ENCODE data around the gene LRR1. TPM values are rescaled to one million over a fixed set of nuclear protein-coding genes. Genes with fewer than 3 reads are reported as not detected.
A peak's percentile ranks its signal among the peaks of the same experiment; 100 is the strongest.

The LRR1 gene
- total RNA-seq, 1 experiment from 2014 or later, result 19.0 TPM

DNA sequence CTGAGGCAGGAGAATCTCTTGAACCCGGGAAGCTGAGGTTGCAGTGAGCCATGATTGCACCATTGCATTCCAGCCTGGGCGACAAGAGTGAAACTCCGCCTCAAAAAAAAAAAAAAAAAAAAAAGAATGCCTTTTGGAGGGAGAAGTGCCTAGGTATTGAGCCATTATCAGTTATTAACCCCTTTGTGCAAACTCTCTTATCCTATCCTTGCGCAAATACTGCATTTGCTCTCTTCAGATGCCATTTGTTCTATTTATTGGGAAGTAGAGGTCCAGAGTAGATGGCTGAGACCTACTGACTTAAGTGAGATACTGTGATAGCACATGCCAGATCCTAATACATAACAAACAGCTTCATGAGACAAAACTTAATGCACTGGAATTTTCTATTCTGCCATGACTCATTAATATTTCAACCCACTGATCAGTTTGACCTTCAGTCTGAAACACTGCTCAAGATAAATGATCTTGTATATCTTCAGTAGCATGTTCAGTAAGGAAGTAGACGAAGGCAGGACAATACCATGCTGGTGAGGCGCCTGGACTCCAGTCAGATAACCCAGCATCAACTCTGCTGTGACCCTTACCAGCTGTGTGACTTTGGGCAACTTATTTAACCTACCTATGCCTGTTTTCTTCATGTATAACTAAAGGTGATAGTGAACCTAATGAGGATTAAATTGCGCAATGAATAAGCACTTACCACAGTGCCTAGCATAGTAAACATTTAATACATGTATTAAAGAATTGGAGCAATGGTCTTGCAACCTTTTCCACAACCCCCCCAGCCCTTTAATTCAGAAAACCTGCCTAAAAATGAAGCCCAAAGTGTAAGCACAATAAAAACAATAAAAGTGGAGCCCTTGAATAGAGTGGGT is 42.0 kb downstream of the LRR1 start:
- no peaks in the 10 kb centered on the region for H3K9me3 ChIP-seq (ENCODE audit: insufficient read depth, low read depth)
- no peak overlapping the region for H2AFZ ChIP-seq
- H3F3A ChIP-seq (ENCODE audit: insufficient read depth, low read depth), result peaks cover 56% of the 10 kb centered on the region
- peaks cover 27% of the 10 kb centered on the region for H3K36me3 ChIP-seq (ENCODE audit: low read depth)
- no peak for DNase-seq
- peaks cover 76% of the 10 kb centered on the region for H3K79me2 ChIP-seq (ENCODE audit: low read depth)
- H4K20me1 ChIP-seq (ENCODE audit: insufficient read depth), result peaks cover 51% of the 10 kb centered on the region
- H3K9me2 ChIP-seq (ENCODE audit: insufficient read depth), result no peaks in the 10 kb centered on the region
- no peak for TF ChIP-seq EZH2 (IDR thresholded peaks at IDR 0.05; ENCODE audit: low read depth)
- no peak for TF ChIP-seq CTCF (conservative IDR thresholded peaks at IDR 0.05)
- H3K4me2 ChIP-seq, result no peak overlapping the region
- H3K4me3 ChIP-seq, result no peak overlapping the region
- peaks cover 13% of the 10 kb centered on the region for H3K4me1 ChIP-seq (replicated peaks; ENCODE audit: insufficient read depth)
- ChIA-PET POLR2A (ENCODE audit: unreplicated experiment) (interaction anchor here (0.6 kb wide), 1 partner anchor 179 kb away, joined by 3 read pairs; no protein-coding TSS in a partner anchor), CTCF (no interaction called here)
- BruUV-seq (replicated peaks), result no TSS peak
- H3K27me3 ChIP-seq (ENCODE audit: insufficient read depth, low read depth), result no peaks in the 10 kb centered on the region
- intact Hi-C loops (cut with micrococcal nuclease; ENCODE audit: unreplicated experiment), result no loop called here
- no peak overlapping the region for H3K27ac ChIP-seq

DNA sequence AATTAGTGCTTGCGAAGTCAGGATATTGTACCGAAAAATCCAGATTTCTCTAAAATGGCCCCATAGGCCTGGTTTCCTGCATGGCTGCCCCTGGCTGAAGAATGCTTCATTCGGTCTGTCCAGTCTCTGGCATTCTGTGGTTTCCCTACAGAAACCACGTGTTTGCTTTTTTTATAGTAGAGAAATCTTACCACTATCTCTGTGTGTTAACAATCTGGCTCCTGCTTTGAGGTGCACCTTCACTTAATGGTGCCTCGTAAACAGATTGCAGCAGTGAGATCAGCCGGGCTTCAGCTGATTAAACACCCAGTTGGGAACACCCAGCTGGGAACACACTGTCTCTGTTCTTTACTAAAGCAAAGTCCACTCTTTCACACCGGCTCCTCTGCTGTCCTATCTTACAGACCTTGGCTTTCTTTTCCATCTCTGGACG is 43.0 kb downstream of the LRR1 start:
- no peak overlapping the region for H3K4me3 ChIP-seq
- H3F3A ChIP-seq (ENCODE audit: insufficient read depth, low read depth), result peaks cover 56% of the 10 kb centered on the region
- H3K36me3 ChIP-seq (ENCODE audit: low read depth), result peaks cover 22% of the 10 kb centered on the region
- intact Hi-C loops (cut with micrococcal nuclease; ENCODE audit: unreplicated experiment), result no loop called here
- no peak for DNase-seq
- H2AFZ ChIP-seq, result no peak overlapping the region
- peaks cover 69% of the 10 kb centered on the region for H3K79me2 ChIP-seq (ENCODE audit: low read depth)
- POLR2A ChIA-PET (ENCODE audit: unreplicated experiment), result no interaction called here
- H3K9me3 ChIP-seq (ENCODE audit: insufficient read depth, low read depth), result no peaks in the 10 kb centered on the region
- no peak overlapping the region for H3K4me2 ChIP-seq
- BruUV-seq (replicated peaks), result no TSS peak
- CTCF ChIA-PET, result no interaction called here
- peaks cover 46% of the 10 kb centered on the region for H4K20me1 ChIP-seq (ENCODE audit: insufficient read depth)
- no peaks in the 10 kb centered on the region for H3K9me2 ChIP-seq (ENCODE audit: insufficient read depth)
- 0 out of 2 replicates have a peak overlapping the region, but pooled peaks have one; percentile 12 for H3K27ac ChIP-seq
- no peaks in the 10 kb centered on the region for H3K27me3 ChIP-seq (ENCODE audit: insufficient read depth, low read depth)
- H3K4me1 ChIP-seq (replicated peaks; ENCODE audit: insufficient read depth), result peaks cover 3% of the 10 kb centered on the region
- no peak for TF ChIP-seq CTCF (conservative IDR thresholded peaks at IDR 0.05)
- no peak for TF ChIP-seq EZH2 (IDR thresholded peaks at IDR 0.05; ENCODE audit: low read depth)

- Histone ChIP-seq H4K20me1 (ENCODE audit: insufficient read depth) (peaks cover 45% of the 10 kb centered on the region), H3K36me3 (ENCODE audit: low read depth) (peaks cover 20% of the 10 kb centered on the region; the same call in 1 of the 2 replicates), H3K27me3 (ENCODE audit: insufficient read depth, low read depth) (no peaks in the 10 kb centered on the region), H3K27ac (0 out of 2 replicates have a peak overlapping the region, but pooled peaks have one; percentile 12), H3K4me3 (no peak overlapping the region), H3F3A (ENCODE audit: insufficient read depth, low read depth) (peaks cover 61% of the 10 kb centered on the region), H3K9me2 (ENCODE audit: insufficient read depth) (no peaks in the 10 kb centered on the region), H3K4me1 (replicated peaks; ENCODE audit: insufficient read depth) (no peaks in the 10 kb centered on the region), H3K9me3 (ENCODE audit: insufficient read depth, low read depth) (no peaks in the 10 kb centered on the region), H3K4me2 (no peak overlapping the region), H3K79me2 (ENCODE audit: low read depth) (peaks cover 68% of the 10 kb centered on the region), H2AFZ (no peak overlapping the region)
- POLR2A ChIA-PET (ENCODE audit: unreplicated experiment), result no interaction called here
- no peak for DNase-seq
- BruUV-seq (replicated peaks), result no TSS peak
- CTCF ChIA-PET, result no interaction called here
- no peak for TF ChIP-seq EZH2 (IDR thresholded peaks at IDR 0.05; ENCODE audit: low read depth)
- TF ChIP-seq CTCF (conservative IDR thresholded peaks at IDR 0.05), result no peak
- intact Hi-C loops (cut with micrococcal nuclease; ENCODE audit: unreplicated experiment), result no loop called here
Measured at GRCh38 chr14:49642163-49642562, 43.4 kb downstream of the LRR1 start.

All from PC-9 (cell line).